GM19238 (cell line): ENCODE measurements around the gene DHX30.
"Not testable (repeated sequence)": the region's sequence is repeated elsewhere in the genome, so short reads cannot be mapped to it uniquely, and the experiment has no call there.

ENCODE experiments used
- DNase-seq: peaks from one replicate; pipeline ENCODE4 v3.0.0; 2011; ENCODE audit warnings: low spot score; ENCODE audit not compliant: insufficient read length

The DHX30 gene

GRCh38 chr3:47877719-47878118 is 74.8 kb downstream of the DHX30 start:
- DNase-seq: no peak

GRCh38 chr3:47882338-47882737 is 79.4 kb downstream of the DHX30 start:
- DNase-seq: no peak

- peak; percentile 23 for DNase-seq
Observed at GRCh38 chr3:47884603-47885002, 81.7 kb downstream of the DHX30 start.

- DNase-seq: no peak
Observed at GRCh38 chr3:47885168-47885567, 82.2 kb downstream of the DHX30 start.

GRCh38 chr3:47887991-47888390 is 85.1 kb downstream of the DHX30 start:
- not testable (repeated sequence) for DNase-seq

GRCh38 chr3:47888986-47889757 is 86.2 kb downstream of the DHX30 start:
- no peak for DNase-seq

- no peak for DNase-seq
Observed at GRCh38 chr3:47890126-47890827, 87.3 kb downstream of the DHX30 start.

GRCh38 chr3:47890828-47891612 is 88.1 kb downstream of the DHX30 start:
- no peak for DNase-seq

- no peak for DNase-seq
Observed at GRCh38 chr3:47891613-47892005, 88.7 kb downstream of the DHX30 start.

GRCh38 chr3:47892286-47893040 is 89.5 kb downstream of the DHX30 start:
- DNase-seq: no peak

GRCh38 chr3:47895241-47895640 is 92.3 kb downstream of the DHX30 start:
- DNase-seq: no peak

GRCh38 chr3:47896736-47897135 is 93.8 kb downstream of the DHX30 start:
- DNase-seq: no peak

- DNase-seq: no peak
Observed at GRCh38 chr3:47897954-47898353, 95.0 kb downstream of the DHX30 start.

GRCh38 chr3:47899495-47900108 is 96.7 kb downstream of the DHX30 start:
- no peak for DNase-seq
